ENCODE measurements around the gene SYNE2. TPM values are rescaled to one million over a fixed set of nuclear protein-coding genes. Genes with fewer than 3 reads are reported as not detected.

The SYNE2 gene
- polyA plus RNA-seq, 4 donors: 54.4 to 135 (median 108) TPM

- no peak for DNase-seq (ENCODE audit: low read depth in 4 of 4, low spot score in 3 of 4)
Measured at GRCh38 chr14:63952933-63953437, 100.2 kb downstream of the SYNE2 start.

DNA sequence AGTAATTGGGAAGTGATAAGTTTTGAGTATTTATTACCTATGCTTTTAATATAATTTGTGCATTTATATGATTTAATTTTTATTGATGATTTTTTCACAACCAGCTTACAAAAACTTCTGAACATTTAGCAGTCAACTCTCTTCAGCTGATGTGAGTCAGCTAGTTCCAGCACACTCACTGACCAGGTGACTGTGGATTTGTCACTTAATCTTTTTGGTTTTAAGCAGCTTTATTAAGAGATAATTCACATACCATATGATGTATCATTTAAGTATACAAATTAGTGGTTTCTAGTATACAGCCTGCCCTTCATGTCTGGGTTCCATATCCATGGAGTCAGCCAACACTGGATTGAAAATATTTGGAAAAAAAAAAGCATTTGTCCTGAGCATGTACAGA, 103.5 kb downstream of the SYNE2 start:
- DNase-seq (ENCODE audit: low read depth in 4 of 4, low spot score in 3 of 4): no peak

DNA sequence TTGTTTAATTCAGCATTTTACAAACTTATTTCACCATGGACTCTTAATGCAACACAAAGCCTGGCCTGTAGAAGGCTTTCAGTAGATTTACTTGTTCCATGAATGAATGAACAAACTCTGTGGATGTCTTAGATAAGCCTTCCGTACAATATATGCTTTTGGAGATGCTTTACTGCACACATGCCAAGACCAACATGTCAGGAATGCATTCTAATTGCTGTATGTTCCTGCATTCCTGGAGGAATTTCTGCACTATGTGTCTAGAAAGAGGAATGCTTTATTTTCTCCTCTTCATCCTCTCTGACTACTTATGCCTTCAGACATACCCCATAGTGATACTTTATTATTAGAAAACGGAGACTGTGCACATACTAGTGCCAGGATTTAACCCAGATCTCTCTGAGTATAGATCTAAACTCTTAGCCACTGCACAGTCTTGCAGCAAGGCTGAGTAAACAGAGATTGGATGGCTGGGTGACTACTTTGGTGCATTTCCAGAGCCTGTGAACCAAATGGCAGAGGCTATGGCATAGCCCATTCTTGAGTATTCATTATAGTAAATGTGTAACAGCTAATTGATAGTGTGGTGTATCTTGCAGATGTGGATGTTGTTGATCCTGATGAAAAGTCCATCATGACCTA, 108.2 kb downstream of the SYNE2 start:
- no peak for DNase-seq (ENCODE audit: low read depth in 4 of 4, low spot score in 3 of 4)

- peak; percentile 33 to 60 (median 40) for DNase-seq (ENCODE audit: low read depth in 4 of 4, low spot score in 3 of 4)
Measured at GRCh38 chr14:63962906-63963305, 110.1 kb downstream of the SYNE2 start.

GRCh38 chr14:63963439-63963838, 110.6 kb downstream of the SYNE2 start:
- DNase-seq (ENCODE audit: low read depth in 4 of 4, low spot score in 3 of 4): no peak

- DNase-seq (ENCODE audit: low read depth in 4 of 4, low spot score in 3 of 4): no peak
Measured at GRCh38 chr14:63964113-63964512, 111.3 kb downstream of the SYNE2 start.

DNA sequence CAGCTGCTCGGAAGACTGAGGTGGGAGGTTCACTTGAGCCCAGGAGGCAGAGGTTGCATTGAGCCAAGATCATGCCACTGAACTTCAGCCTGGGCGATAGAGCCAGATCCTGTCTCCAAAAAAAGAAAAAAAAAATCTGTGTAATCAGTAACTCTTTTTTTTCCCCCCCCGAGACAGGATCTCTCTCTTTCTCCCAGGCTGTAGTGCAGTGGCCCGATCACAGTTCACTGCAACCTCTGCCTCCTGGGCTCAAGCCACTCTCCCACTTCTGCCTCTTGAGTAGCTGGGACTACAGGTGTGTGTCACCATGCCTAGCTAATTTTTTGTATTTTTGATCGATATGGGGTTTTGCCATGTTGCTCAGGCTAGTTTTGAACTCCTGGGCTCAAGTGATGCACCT, 113.6 kb downstream of the SYNE2 start:
- DNase-seq (ENCODE audit: low read depth in 4 of 4, low spot score in 3 of 4): no peak

GRCh38 chr14:63972323-63972932, 119.6 kb downstream of the SYNE2 start:
- DNase-seq (ENCODE audit: low read depth in 4 of 4, low spot score in 3 of 4): no peak

GRCh38 chr14:63974176-63974575, 121.4 kb downstream of the SYNE2 start:
- DNase-seq (ENCODE audit: low read depth in 4 of 4, low spot score in 3 of 4): no peak

- DNase-seq (ENCODE audit: low read depth in 4 of 4, low spot score in 3 of 4): no peak
Measured at GRCh38 chr14:63981569-63981968, 128.8 kb downstream of the SYNE2 start.

DNA sequence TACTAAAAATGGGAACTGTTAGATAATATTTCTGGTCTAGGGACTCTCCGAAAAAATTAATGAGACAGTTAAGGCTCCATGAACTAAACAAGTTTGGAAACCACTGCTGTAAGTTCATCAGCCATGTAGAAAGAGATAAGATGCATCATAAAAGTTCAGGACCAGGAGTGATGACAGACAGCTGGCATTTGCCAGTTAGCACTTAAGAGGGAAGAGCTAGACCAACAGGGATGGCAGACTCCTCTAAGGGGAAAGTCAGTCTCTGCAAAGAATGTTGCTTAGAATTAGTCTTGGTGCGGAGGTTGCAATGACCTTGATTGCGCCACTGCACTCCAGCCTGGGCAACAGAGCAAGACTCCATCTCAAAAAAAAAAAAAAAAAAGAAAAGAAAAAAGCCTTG, 129.4 kb downstream of the SYNE2 start:
- no peak for DNase-seq (ENCODE audit: low read depth in 4 of 4, low spot score in 3 of 4)

DNA sequence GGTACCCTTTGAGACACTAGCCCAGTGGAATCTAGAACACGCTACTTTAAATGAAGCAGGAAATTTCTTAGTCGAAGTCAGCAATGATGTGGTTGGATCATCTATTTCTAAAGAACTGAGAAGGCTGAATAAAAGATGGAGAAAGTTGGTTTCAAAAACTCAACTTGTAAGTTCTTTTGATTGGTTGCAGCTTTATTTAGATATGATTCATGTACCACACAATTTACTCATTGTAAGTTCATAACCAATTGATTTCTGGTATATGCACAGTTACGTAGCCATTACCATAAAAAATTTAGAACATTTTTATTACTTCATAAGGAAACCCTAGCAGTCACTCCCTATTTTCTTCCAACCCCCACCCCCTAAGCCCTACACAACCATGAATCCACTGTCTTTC, 129.8 kb downstream of the SYNE2 start:
- DNase-seq (ENCODE audit: low read depth in 4 of 4, low spot score in 3 of 4): no peak

DNA sequence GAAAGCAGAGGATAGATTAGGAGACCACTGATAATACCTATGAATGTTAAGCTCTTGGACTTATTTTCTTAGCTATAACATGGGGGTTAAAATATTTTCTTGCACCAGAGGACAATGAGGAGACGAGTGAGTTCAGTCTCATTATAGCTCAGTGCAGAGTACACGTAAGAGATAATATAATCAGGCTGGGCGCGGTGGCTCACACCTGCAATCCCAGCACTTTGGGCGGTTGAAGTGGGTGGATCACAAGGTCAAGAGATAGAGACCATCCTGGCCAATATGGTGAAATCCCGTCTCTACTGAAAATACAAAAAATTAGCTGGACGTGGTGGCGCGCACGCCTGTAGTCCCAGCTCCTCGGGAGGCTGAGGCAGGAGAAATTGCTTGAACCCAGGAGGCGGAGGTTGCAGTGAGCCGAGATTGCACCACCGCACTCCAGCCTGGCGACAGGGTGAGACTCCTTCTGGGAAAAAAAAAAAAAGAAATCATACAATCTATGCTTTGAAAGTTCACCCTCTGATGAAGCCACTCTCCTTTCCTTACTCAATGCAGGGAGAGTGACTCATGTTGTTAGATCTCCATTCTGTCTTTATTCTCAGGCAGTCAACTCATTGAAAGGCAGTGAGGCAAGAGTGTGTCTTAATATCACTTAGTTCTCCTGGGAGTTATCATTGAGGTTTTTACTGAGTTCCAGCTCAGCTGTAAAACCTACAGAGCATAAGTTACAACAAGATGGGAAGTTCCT, 134.2 kb downstream of the SYNE2 start:
- DNase-seq (ENCODE audit: low read depth in 4 of 4, low spot score in 3 of 4): no peak

- DNase-seq (ENCODE audit: low read depth in 4 of 4, low spot score in 3 of 4): no peak
Measured at GRCh38 chr14:63988579-63988978, 135.8 kb downstream of the SYNE2 start.

DNA sequence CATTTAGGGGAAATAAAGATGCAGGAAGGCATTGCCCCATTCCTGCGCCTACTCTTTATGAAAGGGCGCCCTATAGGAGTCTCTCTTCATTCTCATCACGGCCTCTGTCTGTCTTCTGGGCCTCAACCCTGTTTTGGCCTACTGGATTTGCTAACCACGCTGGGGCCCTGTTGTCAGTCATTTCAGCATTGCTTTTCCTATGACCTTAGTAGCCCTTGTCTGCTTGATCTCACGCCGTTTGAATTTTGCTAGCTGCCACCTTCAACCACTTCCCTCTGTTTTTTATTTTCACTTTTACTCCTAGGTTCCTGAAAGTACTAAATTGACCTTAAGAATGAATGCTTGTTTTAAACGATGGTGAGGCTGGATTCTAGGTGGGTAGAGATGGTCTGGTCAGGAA, 139.0 kb downstream of the SYNE2 start:
- no peak for DNase-seq (ENCODE audit: low read depth in 4 of 4, low spot score in 3 of 4)

DNA sequence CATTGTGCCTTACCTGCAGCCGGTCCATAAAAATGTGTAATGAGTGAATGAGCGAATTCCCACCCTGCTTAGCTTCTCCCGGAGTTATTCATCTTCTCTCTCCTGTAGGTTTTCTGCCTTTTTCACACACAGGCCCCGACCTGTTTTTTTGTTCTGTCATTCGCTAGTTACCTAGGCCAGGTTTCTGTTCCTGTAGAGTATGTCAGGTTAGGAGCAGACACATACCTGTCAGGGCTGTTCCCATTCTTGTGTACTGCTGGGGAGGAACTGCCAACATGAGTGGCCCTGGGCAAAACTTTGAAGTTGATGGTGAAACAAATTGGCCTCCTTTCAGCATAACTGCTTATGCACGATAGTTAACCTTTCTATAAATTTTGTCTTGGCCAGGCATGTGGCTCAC, 140.1 kb downstream of the SYNE2 start:
- DNase-seq (ENCODE audit: low read depth in 4 of 4, low spot score in 3 of 4): no peak

DNA sequence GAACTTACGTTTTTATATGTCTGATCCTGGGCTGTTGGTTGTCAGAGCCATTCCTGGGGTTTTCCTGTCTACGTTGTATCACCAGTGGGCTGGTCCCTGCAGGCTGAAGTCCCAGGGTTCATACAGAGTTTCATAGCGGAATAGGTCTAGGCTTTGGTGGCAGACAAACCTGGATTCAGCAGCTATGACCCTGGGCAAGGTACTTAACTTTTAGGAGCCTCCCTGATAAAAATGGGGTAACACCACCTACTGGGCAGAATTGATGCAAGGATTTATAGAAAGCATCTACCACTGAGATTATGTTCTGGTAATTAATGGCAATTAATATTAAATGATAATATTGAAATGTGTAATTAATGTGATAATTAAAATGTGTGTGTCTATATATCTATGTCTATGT, 141.2 kb downstream of the SYNE2 start:
- no peak for DNase-seq (ENCODE audit: low read depth in 4 of 4, low spot score in 3 of 4)

- DNase-seq (ENCODE audit: low read depth in 4 of 4, low spot score in 3 of 4): no peak
Measured at GRCh38 chr14:63995285-63995684, 142.5 kb downstream of the SYNE2 start.

DNA sequence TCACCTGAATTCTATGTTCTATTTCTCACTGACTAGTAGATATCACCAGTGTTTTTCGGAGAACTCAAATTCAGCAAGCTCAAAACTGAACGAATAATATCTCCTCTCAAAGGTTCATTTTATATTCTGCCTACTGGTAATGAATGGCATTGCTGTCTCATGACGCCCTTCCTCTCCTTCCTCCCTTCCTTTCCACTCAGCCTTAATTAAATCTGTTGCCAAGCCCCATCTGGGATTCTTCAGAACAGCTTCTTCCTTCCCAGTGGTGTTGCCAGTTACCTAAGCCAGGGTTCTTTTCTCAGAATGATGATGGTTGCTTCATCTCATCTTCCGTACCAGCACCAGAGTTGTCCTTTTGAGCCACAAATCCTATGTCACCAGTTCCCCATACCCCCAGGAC, 143.2 kb downstream of the SYNE2 start:
- no peak for DNase-seq (ENCODE audit: low read depth in 4 of 4, low spot score in 3 of 4)

- DNase-seq (ENCODE audit: low read depth in 4 of 4, low spot score in 3 of 4): no peak
Measured at GRCh38 chr14:63996625-63997220, 143.9 kb downstream of the SYNE2 start.

GRCh38 chr14:64000749-64001148, 147.9 kb downstream of the SYNE2 start:
- no peak for DNase-seq (ENCODE audit: low read depth in 4 of 4, low spot score in 3 of 4)

Data from left renal pelvis (tissue), 4 donors.